BJ (cell line): ENCODE measurements around the gene PTTG1IP2. TPM values are rescaled to one million over a fixed set of nuclear protein-coding genes. Genes with fewer than 3 reads are reported as not detected.
"Not testable (repeated sequence)": the region's sequence is repeated elsewhere in the genome, so short reads cannot be mapped to it uniquely, and the experiment has no call there.

Experiments
- CTCF ChIA-PET: fragments of 350-600 bp; formaldehyde crosslinking; extraction: SDS; loops from one replicate; lab custom pipeline; 2021; ENCODE audit warnings: antibody characterized with exemption, inconsistent platforms; lab: Yijun Ruan, JAX
- POLR2A ChIA-PET: fragments of 300-600 bp; sonication (Branson Sonifier 250); formaldehyde crosslinking; extraction: SDS; loops from one replicate; lab custom pipeline; 2021; ENCODE audit warnings: antibody characterized with exemption; lab: Charles Lee
- DNase-seq: peaks from one replicate; pipeline ENCODE4 v3.0.0-alpha.2; 2011; ENCODE audit warnings: low read depth
- H3K27me3 ChIP-seq: 2 replicates; pipeline ENCODE4 v1.6.0; 2011; ENCODE audit warnings: low read length; ENCODE audit not compliant: control insufficient read depth, insufficient read depth
- H3K36me3 ChIP-seq: 2 replicates; pipeline ENCODE4 v1.5.1; 2011; ENCODE audit warnings: low read length; ENCODE audit not compliant: control insufficient read depth, insufficient read depth
- H3K4me3 ChIP-seq: 2 replicates; pipeline ENCODE4 v1.5.1; 2011; ENCODE audit warnings: low read depth, mild to moderate bottlenecking, control low read depth, low read length
- CTCF ChIP-seq: IDR thresholded peaks from 2 replicates; pipeline ENCODE4 v1.5.1; 2011; ENCODE audit warnings: low read depth, mild to moderate bottlenecking, control low read depth, inconsistent platforms, low read length, moderate library complexity; ENCODE audit not compliant: insufficient read depth
- polyA plus RNA-seq: library from polyadenylated mRNA; depleted of rRNA; stranded (reverse); fragments of >200 nt; gene quantifications from 2 replicates; pipeline ENCODE4 v1.2.3, GENCODE V29; 2011

PTTG1IP2 gene
- polyA plus RNA-seq, 1 experiment: not detected

- no peak for DNase-seq
- TF ChIP-seq CTCF: no peak
- CTCF ChIA-PET: interaction anchor here (0.6 to 2.4 kb wide), 3 partner anchors 20 to 581 kb away, joined by 3 to 11 read pairs (median 8); no protein-coding TSS in a partner anchor
- POLR2A ChIA-PET: no interaction called here
- no peak overlapping the region for H3K4me3 ChIP-seq
- no peaks in the 10 kb centered on the region; the same call in 1 of the 2 replicates for H3K27me3 ChIP-seq
- no peaks in the 10 kb centered on the region for H3K36me3 ChIP-seq
Observed at GRCh38 chr7:90453931-90454330, 15.5 kb upstream of the PTTG1IP2 start.

- DNase-seq: peak; percentile 7
- ChIA-PET CTCF (interaction anchor here (0.6 to 2.5 kb wide), 29 partner anchors 10 to 624 kb away, joined by 3 to 15 read pairs (median 4); partner anchors contain the start of gene CDK14), POLR2A (interaction anchor here (0.8 kb wide), 1 partner anchor 1008 kb away, joined by 3 read pairs; no protein-coding TSS in a partner anchor)
- H3K27me3 ChIP-seq: no peaks in the 10 kb centered on the region; the same call in 1 of the 2 replicates
- peak overlapping the region; percentile 22; the same call in 1 of the 2 replicates for H3K4me3 ChIP-seq
- no peaks in the 10 kb centered on the region for H3K36me3 ChIP-seq
- peak; percentile 71 for TF ChIP-seq CTCF
Observed at GRCh38 chr7:90455163-90456030, 14.0 kb upstream of the PTTG1IP2 start.

- Histone ChIP-seq H3K27me3 (no peaks in the 10 kb centered on the region; the same call in 1 of the 2 replicates), H3K36me3 (no peaks in the 10 kb centered on the region), H3K4me3 (no peak overlapping the region)
- no peak for TF ChIP-seq CTCF
- ChIA-PET POLR2A (no interaction called here), CTCF (no interaction called here)
- no peak for DNase-seq
Observed at GRCh38 chr7:90458104-90458503, 11.3 kb upstream of the PTTG1IP2 start.

GRCh38 chr7:90459888-90460287 lies 9.6 kb upstream of the PTTG1IP2 start:
- POLR2A ChIA-PET: no interaction called here
- H3K27me3 ChIP-seq: no peaks in the 10 kb centered on the region; the same call in 1 of the 2 replicates
- H3K4me3 ChIP-seq: no peak overlapping the region
- no peaks in the 10 kb centered on the region for H3K36me3 ChIP-seq
- no peak for DNase-seq
- TF ChIP-seq CTCF: peak; percentile 28; the same call in 1 of the 2 replicates
- CTCF ChIA-PET: interaction anchor here (0.6 to 1.2 kb wide), 2 partner anchors 15 to 27 kb away, joined by 3 to 4 read pairs; no protein-coding TSS in a partner anchor

- POLR2A ChIA-PET: no interaction called here
- Histone ChIP-seq H3K36me3 (no peaks in the 10 kb centered on the region), H3K4me3 (no peak overlapping the region), H3K27me3 (no peaks in the 10 kb centered on the region)
- DNase-seq: no peak
- TF ChIP-seq CTCF: no peak
- CTCF ChIA-PET: no interaction called here
Observed at GRCh38 chr7:90461219-90461618, 8.2 kb upstream of the PTTG1IP2 start.

- H3K4me3 ChIP-seq, H3K36me3 ChIP-seq, POLR2A ChIA-PET, H3K27me3 ChIP-seq, CTCF ChIA-PET, DNase-seq: not testable (repeated sequence)
Observed at GRCh38 chr7:90463151-90463628, 6.2 kb upstream of the PTTG1IP2 start.
